GM12873 (cell line): ENCODE results near the gene RIPOR1.

Experiments
- TF ChIP-seq, protein P1 (sequence below): IDR thresholded peaks from 2 replicates; pipeline ENCODE4 v1.5.1; 2012; ENCODE audit warnings: low read depth, mild to moderate bottlenecking, moderate library complexity, low read length, control low read depth; ENCODE audit not compliant: insufficient read depth; ENCODE audit errors: missing control alignments

Gene RIPOR1

DNA sequence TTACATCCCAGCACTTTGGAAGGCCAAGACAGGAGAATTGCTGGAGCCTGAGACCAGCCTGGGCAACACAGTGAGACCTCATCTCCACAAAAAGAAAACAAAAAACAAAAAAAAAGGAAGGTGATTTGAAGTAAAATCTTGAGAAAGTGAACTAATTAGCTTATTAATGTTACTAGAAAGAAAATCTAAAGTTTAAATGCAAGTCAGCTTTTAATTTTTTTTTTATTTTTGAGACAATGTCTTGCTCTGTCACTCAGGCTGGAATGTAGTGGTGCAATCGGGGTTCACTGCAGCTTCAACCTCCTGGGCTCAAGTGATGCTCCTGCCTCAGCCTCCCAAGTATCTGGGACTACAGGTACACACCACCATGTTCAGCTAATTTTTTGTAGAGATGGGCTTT, 30.2 kb downstream of the RIPOR1 start:
- TF ChIP-seq, protein P1, sequence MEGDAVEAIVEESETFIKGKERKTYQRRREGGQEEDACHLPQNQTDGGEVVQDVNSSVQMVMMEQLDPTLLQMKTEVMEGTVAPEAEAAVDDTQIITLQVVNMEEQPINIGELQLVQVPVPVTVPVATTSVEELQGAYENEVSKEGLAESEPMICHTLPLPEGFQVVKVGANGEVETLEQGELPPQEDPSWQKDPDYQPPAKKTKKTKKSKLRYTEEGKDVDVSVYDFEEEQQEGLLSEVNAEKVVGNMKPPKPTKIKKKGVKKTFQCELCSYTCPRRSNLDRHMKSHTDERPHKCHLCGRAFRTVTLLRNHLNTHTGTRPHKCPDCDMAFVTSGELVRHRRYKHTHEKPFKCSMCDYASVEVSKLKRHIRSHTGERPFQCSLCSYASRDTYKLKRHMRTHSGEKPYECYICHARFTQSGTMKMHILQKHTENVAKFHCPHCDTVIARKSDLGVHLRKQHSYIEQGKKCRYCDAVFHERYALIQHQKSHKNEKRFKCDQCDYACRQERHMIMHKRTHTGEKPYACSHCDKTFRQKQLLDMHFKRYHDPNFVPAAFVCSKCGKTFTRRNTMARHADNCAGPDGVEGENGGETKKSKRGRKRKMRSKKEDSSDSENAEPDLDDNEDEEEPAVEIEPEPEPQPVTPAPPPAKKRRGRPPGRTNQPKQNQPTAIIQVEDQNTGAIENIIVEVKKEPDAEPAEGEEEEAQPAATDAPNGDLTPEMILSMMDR = no peak

DNA sequence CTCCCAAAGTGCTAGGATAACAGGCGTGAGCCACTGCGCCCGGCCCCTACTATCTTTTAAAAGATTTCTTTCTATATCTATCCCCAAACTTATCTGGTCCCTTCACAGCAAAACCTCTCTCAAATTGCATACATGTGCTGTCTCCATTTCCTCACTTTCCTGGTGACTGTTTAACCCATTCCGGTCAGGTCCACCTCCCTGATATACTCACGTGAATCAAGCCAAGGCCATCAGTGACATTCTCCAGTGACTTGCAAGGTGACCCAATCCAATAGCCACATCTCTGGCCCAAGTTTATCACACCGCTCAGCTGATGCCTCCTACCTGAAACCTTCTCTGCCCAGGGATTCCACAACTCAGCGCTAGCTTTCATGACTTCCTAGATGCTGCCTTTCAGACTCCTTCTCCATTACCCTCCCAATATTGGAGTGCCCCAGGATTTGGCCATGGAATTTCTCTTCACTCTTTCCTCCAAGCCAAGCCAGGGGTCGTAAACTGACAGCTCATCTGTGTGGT, 32.3 kb downstream of the RIPOR1 start:
- TF ChIP-seq, protein P1 = no peak

DNA sequence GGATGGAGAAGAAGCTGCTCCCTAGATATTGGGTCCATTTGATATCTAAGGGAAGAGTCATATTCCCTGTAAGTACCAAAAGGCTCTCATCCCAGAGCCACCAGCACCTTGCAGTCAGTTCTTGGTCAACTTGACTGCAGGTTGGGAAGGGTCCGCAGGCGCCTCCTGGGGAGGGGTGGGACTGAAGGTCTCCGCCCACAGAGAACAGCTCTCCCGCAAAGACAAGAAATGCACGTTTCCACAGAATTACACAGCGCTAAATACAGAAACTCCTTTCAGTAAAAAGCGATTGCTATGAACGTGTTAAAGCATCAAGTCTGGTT, 32.8 kb downstream of the RIPOR1 start:
- TF ChIP-seq, protein P1 = no peak

DNA sequence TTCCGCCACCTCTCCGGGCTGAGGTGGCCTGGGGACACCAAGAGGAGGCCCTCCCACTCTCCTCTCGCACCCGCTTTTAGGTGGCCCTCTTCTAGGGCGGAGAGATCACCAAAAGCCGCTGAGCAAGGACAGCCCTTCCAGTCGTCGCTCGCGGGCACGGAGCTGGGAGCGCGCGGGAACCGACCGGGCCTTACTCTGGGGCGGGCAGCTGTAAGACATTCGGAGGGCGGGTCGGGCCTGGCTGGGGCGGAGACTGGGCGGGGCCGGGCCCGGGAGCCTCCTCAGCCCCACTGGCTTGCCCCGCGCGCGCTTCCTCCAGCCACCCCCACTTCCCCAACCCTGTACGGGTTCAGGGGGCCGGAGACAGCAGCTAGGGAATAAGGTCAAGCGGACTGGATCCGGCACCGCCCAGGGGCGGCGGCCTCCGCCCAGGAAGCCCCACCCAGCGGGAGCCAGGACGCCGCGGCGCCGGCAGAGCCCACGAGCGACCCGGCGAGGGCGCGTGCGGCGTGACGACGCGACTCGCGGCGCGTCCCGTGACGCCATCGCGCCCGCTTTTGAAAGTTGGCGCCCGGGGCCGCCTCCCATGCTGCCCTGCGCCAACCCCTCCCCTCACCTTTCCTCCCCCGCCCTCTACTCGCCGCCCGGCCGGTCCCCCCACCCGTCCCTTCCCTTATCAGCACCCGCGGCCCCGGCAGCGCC, 33.3 kb downstream of the RIPOR1 start:
- TF ChIP-seq, protein P1 = no peak

DNA sequence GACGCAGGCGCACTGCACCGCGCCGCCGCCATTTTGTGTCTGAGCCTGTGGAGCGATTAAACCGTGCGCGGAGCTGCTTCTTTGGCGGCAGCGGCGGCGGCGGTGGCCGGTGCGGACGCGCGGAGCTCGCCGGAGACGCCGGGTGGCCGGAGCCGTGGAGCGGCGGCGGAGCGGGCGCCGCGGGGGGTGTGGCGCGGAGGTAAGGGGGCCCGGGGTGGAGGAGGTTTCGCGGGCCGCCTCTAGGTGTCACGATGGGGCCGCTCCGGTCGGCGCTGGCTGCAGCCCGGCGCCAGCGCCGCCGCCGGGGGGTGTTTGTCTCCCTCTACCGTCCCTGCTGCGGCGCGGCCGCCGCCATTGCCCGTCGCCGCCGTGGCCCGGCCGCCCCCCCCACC, 33.9 kb downstream of the RIPOR1 start, which contains the start of gene CTCF:
CTCF (plus strand) TSS at position 1 of the 392 bp plus-strand sequence. CDS start 48,307 bp downstream, outside the sequence.
- TF ChIP-seq, protein P1 = peak; percentile 66

DNA sequence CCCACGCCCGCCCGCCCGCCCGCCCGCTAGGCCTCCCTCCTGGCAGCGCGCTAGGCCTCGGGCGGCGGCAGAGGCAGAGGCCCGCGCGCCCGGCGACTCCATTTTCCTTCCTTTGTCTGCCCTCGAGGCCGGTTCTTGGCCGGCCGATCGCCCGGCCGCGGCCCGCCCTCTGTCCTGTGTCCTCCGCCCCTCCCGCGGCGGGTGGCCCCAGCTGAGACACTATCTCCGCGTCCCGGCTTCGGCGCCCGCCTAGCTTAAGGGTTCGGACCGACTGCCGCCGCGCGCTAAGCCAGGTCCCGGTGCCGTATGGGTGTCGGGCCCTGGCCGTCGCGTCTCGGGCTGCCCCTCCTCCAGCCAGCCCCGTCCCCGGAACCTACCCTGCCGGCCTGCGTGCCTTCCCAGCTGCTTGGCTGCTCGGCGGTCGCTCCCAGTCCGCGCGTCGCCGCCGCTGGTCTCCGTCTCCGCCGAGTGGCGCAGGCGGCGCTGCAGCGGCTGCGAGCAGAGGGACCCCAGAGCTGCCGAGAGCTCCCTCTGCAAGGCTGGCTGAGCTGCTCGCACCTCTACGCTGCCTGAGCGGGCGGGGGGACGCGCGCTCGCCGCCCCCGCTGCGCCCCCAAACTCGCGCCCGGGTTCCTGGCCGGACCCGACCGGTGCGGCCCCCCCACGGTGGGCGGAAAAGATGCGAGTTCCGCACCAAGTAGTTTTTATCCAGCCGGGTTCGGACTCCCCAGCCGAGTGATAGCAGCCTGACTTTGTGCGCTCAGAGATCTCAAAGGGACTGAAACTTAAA, 34.5 kb downstream of the RIPOR1 start:
- TF ChIP-seq, protein P1 = peak; percentile 22
